WTC11 (cell line): ENCODE results near the gene ANKRD13C. TPM values are rescaled to one million over a fixed set of nuclear protein-coding genes. Genes with fewer than 3 reads are reported as not detected.

Experiments used
- ATAC-seq: fragments of 200-7000 bp; cut with Tn5 transposase; 2 replicates; pipeline ENCODE4 v1.10.0; 2021; ENCODE audit warnings: mild to moderate bottlenecking, moderate library complexity
- CTCF ChIA-PET: fragments of 300-600 bp; sonication (Branson Sonifier 250); formaldehyde crosslinking; loops from one replicate; lab custom pipeline; 2021; ENCODE audit warnings: antibody characterized with exemption; lab: Charles Lee
- POLR2A ChIA-PET: fragments of 350-600 bp; sonication (Branson Sonifier 250); formaldehyde crosslinking; loops from one replicate; lab custom pipeline; 2021; ENCODE audit warnings: antibody characterized with exemption; lab: Charles Lee
- DNase-seq: peaks from one replicate; pipeline ENCODE4 v3.0.0; 2021; ENCODE audit warnings: low spot score
- H3K27ac Mint-ChIP-seq: 2 replicates; pipeline ENCODE4 v1.8.0; 2021; ENCODE audit warnings: mixed read lengths
- H3K27me3 Mint-ChIP-seq: 2 replicates; pipeline ENCODE4 v1.8.0; 2021; ENCODE audit warnings: low read depth, mild to moderate bottlenecking, moderate library complexity, mixed read lengths
- H3K36me3 Mint-ChIP-seq: 2 replicates; pipeline ENCODE4 v1.8.0; 2021; ENCODE audit warnings: mixed read lengths
- H3K4me1 Mint-ChIP-seq: 2 replicates; pipeline ENCODE4 v1.8.0; 2022; ENCODE audit warnings: mixed read lengths
- H3K4me3 Mint-ChIP-seq: 2 replicates; pipeline ENCODE4 v1.8.0; 2021; ENCODE audit warnings: mild to moderate bottlenecking, moderate library complexity, mixed read lengths
- H3K9me3 Mint-ChIP-seq: 2 replicates; pipeline ENCODE4 v1.8.0; 2021; ENCODE audit warnings: mixed read lengths
- ATF1 ChIP-seq: sonication (generic); formaldehyde crosslinking; IDR thresholded peaks from 2 replicates; pipeline ENCODE4 v1.8.1; 2023; ENCODE audit warnings: mild to moderate bottlenecking, moderate library complexity, missing genetic modification reagents
- ELF4 ChIP-seq: sonication (generic); formaldehyde crosslinking; IDR thresholded peaks from 2 replicates; pipeline ENCODE4 v1.8.1; 2022; ENCODE audit warnings: low read depth, mild to moderate bottlenecking, moderate library complexity, missing genetic modification reagents
- ETV6 ChIP-seq: sonication (generic); formaldehyde crosslinking; IDR thresholded peaks from 2 replicates; pipeline ENCODE4 v1.8.1; 2022; ENCODE audit warnings: mild to moderate bottlenecking, missing genetic modification reagents
- MYBL2 ChIP-seq: sonication (generic); formaldehyde crosslinking; IDR thresholded peaks from 2 replicates; pipeline ENCODE4 v1.8.1; 2023; ENCODE audit warnings: mild to moderate bottlenecking, moderate library complexity, missing genetic modification reagents
- NR1H2 ChIP-seq: sonication (generic); formaldehyde crosslinking; IDR thresholded peaks from 2 replicates; pipeline ENCODE4 v1.9.0; 2021; ENCODE audit warnings: mild to moderate bottlenecking, moderate library complexity, missing genetic modification reagents
- NR3C1 ChIP-seq: sonication (generic); formaldehyde crosslinking; conservative IDR thresholded peaks from 2 replicates; pipeline ENCODE4 v1.8.1; 2023; ENCODE audit warnings: low read depth, mild to moderate bottlenecking, missing genetic modification reagents
- SOX15 ChIP-seq: fragments of 250-450 bp; sonication (Bioruptor Pico); IDR thresholded peaks from 2 replicates; pipeline ENCODE4 v1.9.0; 2021; ENCODE audit warnings: mild to moderate bottlenecking
- ZNF416 ChIP-seq: fragments of 250-450 bp; sonication (Bioruptor Pico); IDR thresholded peaks from 2 replicates; pipeline ENCODE4 v1.9.0; 2021; ENCODE audit warnings: mild to moderate bottlenecking, inconsistent platforms
- ZNF671 ChIP-seq: fragments of 250-450 bp; sonication (Bioruptor Pico); IDR thresholded peaks from 2 replicates; pipeline ENCODE4 v1.8.0; 2021; ENCODE audit warnings: mild to moderate bottlenecking
- total RNA-seq: library from RNA; stranded (reverse); gene quantifications from 3 replicates; pipeline ENCODE4 v1.2.3, GENCODE V29; 2021
- TF ChIP-seq, protein P1 (sequence below): fragments of 250-450 bp; sonication (Bioruptor Pico); IDR thresholded peaks from 2 replicates; pipeline ENCODE4 v2.1.2; 2022; ENCODE audit warnings: mild to moderate bottlenecking, moderate library complexity
- TF ChIP-seq, protein P2 (sequence below): sonication (generic); formaldehyde crosslinking; IDR thresholded peaks from 2 replicates; pipeline ENCODE4 v1.8.1; 2022; ENCODE audit warnings: low read depth, missing genetic modification reagents, borderline replicate concordance
- TF ChIP-seq, protein P3 (sequence below): sonication (generic); formaldehyde crosslinking; conservative IDR thresholded peaks from 2 replicates; pipeline ENCODE4 v1.8.1; 2022; ENCODE audit warnings: mild to moderate bottlenecking, missing genetic modification reagents
- TF ChIP-seq, protein P4 (sequence below): fragments of 250-450 bp; sonication (Bioruptor Pico); conservative IDR thresholded peaks from 2 replicates; pipeline ENCODE4 v1.9.0; 2021; ENCODE audit warnings: mild to moderate bottlenecking
- TF ChIP-seq, protein P5 (sequence below): sonication (generic); formaldehyde crosslinking; conservative IDR thresholded peaks from 2 replicates; pipeline ENCODE4 v1.8.1; 2023; ENCODE audit warnings: mild to moderate bottlenecking, low read depth, missing genetic modification reagents, moderate library complexity
- TF ChIP-seq, protein P6 (sequence below): fragments of 200-600 bp; IDR thresholded peaks from 2 replicates; pipeline ENCODE4 v1.8.0; 2022; ENCODE audit warnings: antibody characterized with exemption
- TF ChIP-seq, protein P7 (sequence below): sonication (generic); formaldehyde crosslinking; IDR thresholded peaks from 2 replicates; pipeline ENCODE4 v1.8.1; 2022; ENCODE audit warnings: low read depth, mild to moderate bottlenecking, moderate library complexity, missing genetic modification reagents, borderline replicate concordance
- TF ChIP-seq, protein P8 (sequence below): fragments of 250-450 bp; sonication (Bioruptor Pico); IDR thresholded peaks from 2 replicates; pipeline ENCODE4 v1.9.0; 2021; ENCODE audit warnings: mild to moderate bottlenecking, borderline replicate concordance

The ANKRD13C gene
- total RNA-seq, 1 experiment from 2014 or later: 22.5 TPM

DNA sequence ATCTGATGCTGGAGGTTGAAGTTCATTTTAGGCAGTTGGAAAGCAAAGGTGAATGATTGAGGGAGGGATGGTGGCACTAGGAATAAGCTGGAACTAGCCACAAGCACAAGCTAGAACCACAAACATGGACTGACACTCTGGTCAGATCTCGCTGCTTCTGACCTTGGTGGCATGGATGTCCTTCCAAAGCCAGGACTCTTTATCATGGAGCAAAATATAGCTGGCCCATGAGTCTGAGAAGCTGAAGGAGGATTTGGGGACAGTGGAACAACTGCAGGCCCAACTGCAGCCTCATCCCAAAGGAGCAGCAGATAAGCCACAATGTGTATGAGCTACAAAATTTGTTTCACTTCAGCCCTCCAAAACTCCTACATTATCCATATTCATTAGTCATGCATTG lies 97.9 kb downstream of the ANKRD13C start (continued):
- TF ChIP-seq, protein P1, sequence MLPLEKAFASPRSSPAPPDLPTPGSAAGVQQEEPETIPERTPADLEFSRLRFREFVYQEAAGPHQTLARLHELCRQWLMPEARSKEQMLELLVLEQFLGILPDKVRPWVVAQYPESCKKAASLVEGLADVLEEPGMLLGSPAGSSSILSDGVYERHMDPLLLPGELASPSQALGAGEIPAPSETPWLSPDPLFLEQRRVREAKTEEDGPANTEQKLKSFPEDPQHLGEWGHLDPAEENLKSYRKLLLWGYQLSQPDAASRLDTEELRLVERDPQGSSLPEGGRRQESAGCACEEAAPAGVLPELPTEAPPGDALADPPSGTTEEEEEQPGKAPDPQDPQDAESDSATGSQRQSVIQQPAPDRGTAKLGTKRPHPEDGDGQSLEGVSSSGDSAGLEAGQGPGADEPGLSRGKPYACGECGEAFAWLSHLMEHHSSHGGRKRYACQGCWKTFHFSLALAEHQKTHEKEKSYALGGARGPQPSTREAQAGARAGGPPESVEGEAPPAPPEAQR: no peak
- TF ChIP-seq, all 79 proteins: peak for 0

DNA sequence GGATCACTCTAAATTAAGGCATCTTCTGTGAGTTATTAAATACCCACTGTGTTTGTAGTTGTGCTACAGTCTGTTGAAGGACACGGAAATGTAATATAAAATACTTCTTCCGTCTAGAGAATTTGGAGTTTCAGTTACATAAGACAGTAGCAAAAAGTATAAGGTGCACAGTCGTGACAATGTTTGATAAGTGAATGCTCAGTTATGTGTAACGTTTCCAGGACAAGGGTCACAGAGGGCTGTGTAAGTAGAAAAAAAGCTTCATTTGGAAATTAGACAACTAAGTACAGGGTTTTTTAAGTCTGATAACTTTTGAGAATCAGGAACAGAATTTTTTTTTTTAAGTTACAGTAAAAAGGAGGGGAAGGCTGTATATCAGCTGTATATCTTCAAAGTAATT lies 105.8 kb downstream of the ANKRD13C start:
- H3K27ac Mint-ChIP-seq: no peak overlapping the region
- no peaks in the 10 kb centered on the region for H3K27me3 Mint-ChIP-seq
- TF ChIP-seq ZNF671 (CRISPR knock-in tag) (no peak), NR1H2 (no peak), NR3C1 (CRISPR knock-in tag) (no peak), ZNF416 (no peak), ELF4 (no peak), MYBL2 (no peak), SOX15 (no peak), ATF1 (CRISPR knock-in tag) (no peak), ETV6 (CRISPR knock-in tag) (no peak)
- TF ChIP-seq, protein P2, sequence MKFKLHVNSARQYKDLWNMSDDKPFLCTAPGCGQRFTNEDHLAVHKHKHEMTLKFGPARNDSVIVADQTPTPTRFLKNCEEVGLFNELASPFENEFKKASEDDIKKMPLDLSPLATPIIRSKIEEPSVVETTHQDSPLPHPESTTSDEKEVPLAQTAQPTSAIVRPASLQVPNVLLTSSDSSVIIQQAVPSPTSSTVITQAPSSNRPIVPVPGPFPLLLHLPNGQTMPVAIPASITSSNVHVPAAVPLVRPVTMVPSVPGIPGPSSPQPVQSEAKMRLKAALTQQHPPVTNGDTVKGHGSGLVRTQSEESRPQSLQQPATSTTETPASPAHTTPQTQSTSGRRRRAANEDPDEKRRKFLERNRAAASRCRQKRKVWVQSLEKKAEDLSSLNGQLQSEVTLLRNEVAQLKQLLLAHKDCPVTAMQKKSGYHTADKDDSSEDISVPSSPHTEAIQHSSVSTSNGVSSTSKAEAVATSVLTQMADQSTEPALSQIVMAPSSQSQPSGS (CRISPR knock-in tag): no peak
- TF ChIP-seq, protein P3, sequence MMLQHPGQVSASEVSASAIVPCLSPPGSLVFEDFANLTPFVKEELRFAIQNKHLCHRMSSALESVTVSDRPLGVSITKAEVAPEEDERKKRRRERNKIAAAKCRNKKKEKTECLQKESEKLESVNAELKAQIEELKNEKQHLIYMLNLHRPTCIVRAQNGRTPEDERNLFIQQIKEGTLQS (CRISPR knock-in tag): no peak
- TF ChIP-seq, protein P4, sequence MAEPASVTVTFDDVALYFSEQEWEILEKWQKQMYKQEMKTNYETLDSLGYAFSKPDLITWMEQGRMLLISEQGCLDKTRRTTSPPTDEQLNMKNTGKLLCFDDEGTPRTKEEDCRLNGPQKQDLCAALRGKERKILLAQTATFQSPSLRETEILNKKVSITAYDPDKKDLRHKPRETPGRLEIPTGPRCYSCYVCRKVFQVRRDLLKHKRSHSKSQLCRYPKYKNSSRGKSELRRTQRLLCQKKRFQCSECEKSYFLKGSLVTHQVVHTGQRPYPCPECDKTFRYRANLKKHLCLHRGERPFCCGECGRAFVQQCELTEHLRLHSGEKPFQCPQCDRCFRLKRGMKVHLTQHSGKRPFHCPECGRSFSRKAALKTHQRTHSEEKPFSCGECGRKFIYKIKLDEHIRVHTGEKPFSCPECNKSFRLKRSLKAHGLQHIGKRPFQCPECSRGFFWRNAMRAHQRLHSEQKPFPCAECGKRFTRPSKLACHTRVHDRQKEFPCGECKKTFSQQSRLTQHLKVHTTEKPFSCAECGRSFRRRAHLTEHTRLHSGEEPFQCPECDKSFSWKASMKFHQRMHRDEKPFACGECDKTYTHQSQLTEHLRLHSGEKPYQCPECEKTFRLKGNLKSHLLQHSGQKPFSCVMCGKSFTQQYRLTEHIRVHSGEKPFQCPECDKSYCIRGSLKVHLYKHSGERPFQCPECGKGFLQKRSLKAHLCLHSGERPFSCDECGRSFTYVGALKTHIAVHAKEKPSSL (CRISPR knock-in tag): no peak
- TF ChIP-seq, protein P5, sequence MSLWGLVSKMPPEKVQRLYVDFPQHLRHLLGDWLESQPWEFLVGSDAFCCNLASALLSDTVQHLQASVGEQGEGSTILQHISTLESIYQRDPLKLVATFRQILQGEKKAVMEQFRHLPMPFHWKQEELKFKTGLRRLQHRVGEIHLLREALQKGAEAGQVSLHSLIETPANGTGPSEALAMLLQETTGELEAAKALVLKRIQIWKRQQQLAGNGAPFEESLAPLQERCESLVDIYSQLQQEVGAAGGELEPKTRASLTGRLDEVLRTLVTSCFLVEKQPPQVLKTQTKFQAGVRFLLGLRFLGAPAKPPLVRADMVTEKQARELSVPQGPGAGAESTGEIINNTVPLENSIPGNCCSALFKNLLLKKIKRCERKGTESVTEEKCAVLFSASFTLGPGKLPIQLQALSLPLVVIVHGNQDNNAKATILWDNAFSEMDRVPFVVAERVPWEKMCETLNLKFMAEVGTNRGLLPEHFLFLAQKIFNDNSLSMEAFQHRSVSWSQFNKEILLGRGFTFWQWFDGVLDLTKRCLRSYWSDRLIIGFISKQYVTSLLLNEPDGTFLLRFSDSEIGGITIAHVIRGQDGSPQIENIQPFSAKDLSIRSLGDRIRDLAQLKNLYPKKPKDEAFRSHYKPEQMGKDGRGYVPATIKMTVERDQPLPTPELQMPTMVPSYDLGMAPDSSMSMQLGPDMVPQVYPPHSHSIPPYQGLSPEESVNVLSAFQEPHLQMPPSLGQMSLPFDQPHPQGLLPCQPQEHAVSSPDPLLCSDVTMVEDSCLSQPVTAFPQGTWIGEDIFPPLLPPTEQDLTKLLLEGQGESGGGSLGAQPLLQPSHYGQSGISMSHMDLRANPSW (CRISPR knock-in tag): no peak
- TF ChIP-seq, protein P6, sequence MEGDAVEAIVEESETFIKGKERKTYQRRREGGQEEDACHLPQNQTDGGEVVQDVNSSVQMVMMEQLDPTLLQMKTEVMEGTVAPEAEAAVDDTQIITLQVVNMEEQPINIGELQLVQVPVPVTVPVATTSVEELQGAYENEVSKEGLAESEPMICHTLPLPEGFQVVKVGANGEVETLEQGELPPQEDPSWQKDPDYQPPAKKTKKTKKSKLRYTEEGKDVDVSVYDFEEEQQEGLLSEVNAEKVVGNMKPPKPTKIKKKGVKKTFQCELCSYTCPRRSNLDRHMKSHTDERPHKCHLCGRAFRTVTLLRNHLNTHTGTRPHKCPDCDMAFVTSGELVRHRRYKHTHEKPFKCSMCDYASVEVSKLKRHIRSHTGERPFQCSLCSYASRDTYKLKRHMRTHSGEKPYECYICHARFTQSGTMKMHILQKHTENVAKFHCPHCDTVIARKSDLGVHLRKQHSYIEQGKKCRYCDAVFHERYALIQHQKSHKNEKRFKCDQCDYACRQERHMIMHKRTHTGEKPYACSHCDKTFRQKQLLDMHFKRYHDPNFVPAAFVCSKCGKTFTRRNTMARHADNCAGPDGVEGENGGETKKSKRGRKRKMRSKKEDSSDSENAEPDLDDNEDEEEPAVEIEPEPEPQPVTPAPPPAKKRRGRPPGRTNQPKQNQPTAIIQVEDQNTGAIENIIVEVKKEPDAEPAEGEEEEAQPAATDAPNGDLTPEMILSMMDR: no peak
- TF ChIP-seq, protein P7, sequence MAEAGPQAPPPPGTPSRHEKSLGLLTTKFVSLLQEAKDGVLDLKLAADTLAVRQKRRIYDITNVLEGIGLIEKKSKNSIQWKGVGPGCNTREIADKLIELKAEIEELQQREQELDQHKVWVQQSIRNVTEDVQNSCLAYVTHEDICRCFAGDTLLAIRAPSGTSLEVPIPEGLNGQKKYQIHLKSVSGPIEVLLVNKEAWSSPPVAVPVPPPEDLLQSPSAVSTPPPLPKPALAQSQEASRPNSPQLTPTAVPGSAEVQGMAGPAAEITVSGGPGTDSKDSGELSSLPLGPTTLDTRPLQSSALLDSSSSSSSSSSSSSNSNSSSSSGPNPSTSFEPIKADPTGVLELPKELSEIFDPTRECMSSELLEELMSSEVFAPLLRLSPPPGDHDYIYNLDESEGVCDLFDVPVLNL (CRISPR knock-in tag): no peak
- TF ChIP-seq, protein P8, sequence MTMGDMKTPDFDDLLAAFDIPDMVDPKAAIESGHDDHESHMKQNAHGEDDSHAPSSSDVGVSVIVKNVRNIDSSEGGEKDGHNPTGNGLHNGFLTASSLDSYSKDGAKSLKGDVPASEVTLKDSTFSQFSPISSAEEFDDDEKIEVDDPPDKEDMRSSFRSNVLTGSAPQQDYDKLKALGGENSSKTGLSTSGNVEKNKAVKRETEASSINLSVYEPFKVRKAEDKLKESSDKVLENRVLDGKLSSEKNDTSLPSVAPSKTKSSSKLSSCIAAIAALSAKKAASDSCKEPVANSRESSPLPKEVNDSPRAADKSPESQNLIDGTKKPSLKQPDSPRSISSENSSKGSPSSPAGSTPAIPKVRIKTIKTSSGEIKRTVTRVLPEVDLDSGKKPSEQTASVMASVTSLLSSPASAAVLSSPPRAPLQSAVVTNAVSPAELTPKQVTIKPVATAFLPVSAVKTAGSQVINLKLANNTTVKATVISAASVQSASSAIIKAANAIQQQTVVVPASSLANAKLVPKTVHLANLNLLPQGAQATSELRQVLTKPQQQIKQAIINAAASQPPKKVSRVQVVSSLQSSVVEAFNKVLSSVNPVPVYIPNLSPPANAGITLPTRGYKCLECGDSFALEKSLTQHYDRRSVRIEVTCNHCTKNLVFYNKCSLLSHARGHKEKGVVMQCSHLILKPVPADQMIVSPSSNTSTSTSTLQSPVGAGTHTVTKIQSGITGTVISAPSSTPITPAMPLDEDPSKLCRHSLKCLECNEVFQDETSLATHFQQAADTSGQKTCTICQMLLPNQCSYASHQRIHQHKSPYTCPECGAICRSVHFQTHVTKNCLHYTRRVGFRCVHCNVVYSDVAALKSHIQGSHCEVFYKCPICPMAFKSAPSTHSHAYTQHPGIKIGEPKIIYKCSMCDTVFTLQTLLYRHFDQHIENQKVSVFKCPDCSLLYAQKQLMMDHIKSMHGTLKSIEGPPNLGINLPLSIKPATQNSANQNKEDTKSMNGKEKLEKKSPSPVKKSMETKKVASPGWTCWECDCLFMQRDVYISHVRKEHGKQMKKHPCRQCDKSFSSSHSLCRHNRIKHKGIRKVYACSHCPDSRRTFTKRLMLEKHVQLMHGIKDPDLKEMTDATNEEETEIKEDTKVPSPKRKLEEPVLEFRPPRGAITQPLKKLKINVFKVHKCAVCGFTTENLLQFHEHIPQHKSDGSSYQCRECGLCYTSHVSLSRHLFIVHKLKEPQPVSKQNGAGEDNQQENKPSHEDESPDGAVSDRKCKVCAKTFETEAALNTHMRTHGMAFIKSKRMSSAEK (CRISPR knock-in tag): no peak
- peaks cover 77% of the 10 kb centered on the region for H3K36me3 Mint-ChIP-seq
- no peak overlapping the region for H3K4me3 Mint-ChIP-seq
- no peaks in the 10 kb centered on the region for H3K4me1 Mint-ChIP-seq
- ATAC-seq (no peak), DNase-seq (no peak)
- ChIA-PET POLR2A (no interaction called here), CTCF (no interaction called here)
- H3K9me3 Mint-ChIP-seq: no peaks in the 10 kb centered on the region
